Heart left ventricle (tissue), 13 donors: ENCODE data around the gene ADCY3.

Source experiments
- CTCF ChIP-seq, 12 donors: fragments of 200-600 bp; sonication (generic) in 4 of 12; IDR thresholded peaks; one replicate each; pipeline versions ENCODE4 v1.5.0 to v1.8.0; 2018 to 2022; ENCODE audit warnings: antibody characterized with exemption in 12 of 12, mild to moderate bottlenecking in 5 of 12
- POLR2A ChIP-seq, 2 donors: fragments of 450-650 bp; IDR thresholded peaks; one replicate each; pipeline ENCODE4 v1.6.1; 2017; ENCODE audit warnings: antibody characterized with exemption in 2 of 2, mild to moderate bottlenecking in 2 of 2, moderate library complexity in 2 of 2
- donor health status: ischemic (EF 13 %, LVEDD 7.1; RV severe dilation, severe dysfunction).
- donor health status: DM: no; HTN: yes; CAD: no.
- donor health status: DM: no; HTN: no; CAD: no.
- donor health status: ischemic (EF 25% LVEDD 6.9; RV normal size, moderate dysfunction).
- donor health status: ischemic (EF 25% LVEDD 5.7; RV mildly dilated, moderate dysfunction).
- donor health status: ischemic (EF 35%, LVEDD 5.7; RV mildly dilated, moderate dysfunction).
- donor health status: nonischemic (EF 11% LVEDD 7.7; RV severe dilation, severe dysfunction).
- donor health status: DM: yes; HTN: yes; CAD: no.
- donor health status: PGD.
- donor health status: ischemic (EF 29% LVEDD 5.4; RV normal size, mild dysfunction).
- donor health status: nonischemic (EF 23%, LVEDD 6.1; RV moderate dilation, normal function).

DNA sequence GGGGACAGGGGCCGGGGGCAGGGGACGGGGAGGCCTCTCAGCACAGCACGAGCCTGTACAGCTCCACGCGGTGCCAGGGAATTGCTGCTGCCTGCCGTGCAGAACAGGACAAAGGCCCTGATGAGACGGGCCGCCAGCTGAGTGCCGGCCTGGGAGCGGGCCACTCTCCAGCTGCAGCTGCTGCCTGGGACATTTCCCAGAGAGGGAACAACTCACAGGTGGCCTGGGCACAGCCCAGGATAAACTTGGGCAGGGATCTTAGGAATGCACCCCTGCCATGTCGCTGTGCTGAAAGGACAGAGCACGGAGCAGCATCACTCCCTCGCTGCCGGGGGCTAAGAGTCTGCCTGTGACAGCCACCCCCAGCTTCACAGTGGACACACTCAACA, 88.0 kb downstream of the ADCY3 start:
- no peak for TF ChIP-seq CTCF (IDR thresholded peaks at IDR 0.05)
- no peak for TF ChIP-seq POLR2A (IDR thresholded peaks at IDR 0.05)
